ENCODE measurements around the gene SESN3.

Gene SESN3

GRCh38 chr11:95170294-95170693 is 60.7 kb downstream of the SESN3 start:
- ChIA-PET POLR2A (no interaction called here), CTCF (no interaction called here)
- H3K27ac ChIP-seq (ENCODE audit: extremely low read depth, low read depth, low read length) = no peak overlapping the region
- no peak overlapping the region for H3K4me3 ChIP-seq (ENCODE audit: low read depth, low read length)
- no peaks in the 10 kb centered on the region for H3K9me3 ChIP-seq (ENCODE audit: control insufficient read depth, insufficient read depth, low read depth, low read length)
- H3K4me1 ChIP-seq (ENCODE audit: control insufficient read depth, insufficient read depth, low read length) = no peaks in the 10 kb centered on the region
- peaks cover 3 to 38% of the 10 kb centered on the region in 2 experiments; a peak in 2 of 3 replicates for H3K36me3 ChIP-seq (ENCODE audit: control insufficient read depth in 2 of 2, insufficient read depth in 1 of 2, low read length in 2 of 2)
- TF ChIP-seq RBAK (tag by site-specific recombination; IDR thresholded peaks at IDR 0.05) (no peak), ZBTB21 (tag by site-specific recombination; IDR thresholded peaks at IDR 0.05) (no peak), ZNF169 (tag by site-specific recombination; IDR thresholded peaks at IDR 0.05) (no peak), ZNF302 (tag by site-specific recombination; IDR thresholded peaks at IDR 0.05; ENCODE audit: low read depth) (no peak), IKZF3 (tag by site-specific recombination; IDR thresholded peaks at IDR 0.05) (no peak), ZNF433 (tag by site-specific recombination; IDR thresholded peaks at IDR 0.05; ENCODE audit: low read depth) (no peak), ZNF23 (tag by site-specific recombination; IDR thresholded peaks at IDR 0.05; ENCODE audit: borderline replicate concordance) (no peak), ZNF701 (tag by site-specific recombination; IDR thresholded peaks at IDR 0.05) (no peak), ZNF423 (tag by site-specific recombination; IDR thresholded peaks at IDR 0.05) (no peak), ZNF133 (tag by site-specific recombination; IDR thresholded peaks at IDR 0.05) (no peak), KLF16 (tag by site-specific recombination; IDR thresholded peaks at IDR 0.05) (no peak), ZNF658 (tag by site-specific recombination; IDR thresholded peaks at IDR 0.05) (no peak), ZNF157 (tag by site-specific recombination; IDR thresholded peaks at IDR 0.05) (no peak), ZNF621 (tag by site-specific recombination; IDR thresholded peaks at IDR 0.05) (no peak), ZNF248 (tag by site-specific recombination; IDR thresholded peaks at IDR 0.05) (no peak), ZNF777 (tag by site-specific recombination; IDR thresholded peaks at IDR 0.05; ENCODE audit: borderline replicate concordance) (no peak), ZBTB1 (tag by site-specific recombination; IDR thresholded peaks at IDR 0.05) (no peak), ZNF2 (tag by site-specific recombination; IDR thresholded peaks at IDR 0.05) (no peak), BCL11B (tag by site-specific recombination; IDR thresholded peaks at IDR 0.05; ENCODE audit: low read depth) (no peak), ZNF596 (tag by site-specific recombination; IDR thresholded peaks at IDR 0.05) (no peak)

GRCh38 chr11:95166781-95167180 is 64.2 kb downstream of the SESN3 start:
- Histone ChIP-seq H3K36me3 (ENCODE audit: control insufficient read depth in 2 of 2, insufficient read depth in 1 of 2, low read length in 2 of 2) (peaks cover 0 to 14% of the 10 kb centered on the region in 2 experiments; a peak in 1 of 3 replicates), H3K4me1 (ENCODE audit: control insufficient read depth, insufficient read depth, low read length) (no peaks in the 10 kb centered on the region), H3K27ac (ENCODE audit: extremely low read depth, low read depth, low read length) (no peak overlapping the region), H3K4me3 (ENCODE audit: low read depth, low read length) (no peak overlapping the region), H3K9me3 (ENCODE audit: control insufficient read depth, insufficient read depth, low read depth, low read length) (no peaks in the 10 kb centered on the region)
- no peak for TF ChIP-seq EGR2 (tag by site-specific recombination; IDR thresholded peaks at IDR 0.05; ENCODE audit: low read depth)
- TF ChIP-seq ZNF112 (tag by site-specific recombination; IDR thresholded peaks at IDR 0.05) = no peak
- TF ChIP-seq KLF17 (tag by site-specific recombination; IDR thresholded peaks at IDR 0.05) = no peak
- TF ChIP-seq ZNF433 (tag by site-specific recombination; IDR thresholded peaks at IDR 0.05; ENCODE audit: low read depth) = no peak
- TF ChIP-seq ZNF211 (tag by site-specific recombination; IDR thresholded peaks at IDR 0.05; ENCODE audit: low read depth) = no peak
- no peak for TF ChIP-seq SP3 (tag by site-specific recombination; IDR thresholded peaks at IDR 0.05)
- no peak for TF ChIP-seq ZNF701 (tag by site-specific recombination; IDR thresholded peaks at IDR 0.05)
- no peak for TF ChIP-seq ZNF324 (tag by site-specific recombination; IDR thresholded peaks at IDR 0.05)
- TF ChIP-seq ZNF292 (tag by site-specific recombination; IDR thresholded peaks at IDR 0.05; ENCODE audit: borderline replicate concordance, low read depth) = no peak
- TF ChIP-seq OVOL3 (tag by site-specific recombination; IDR thresholded peaks at IDR 0.05) = no peak
- TF ChIP-seq ZFP69B (tag by site-specific recombination; IDR thresholded peaks at IDR 0.05) = no peak
- CTCF ChIA-PET = no interaction called here
- POLR2A ChIA-PET = no interaction called here

Measured in HEK293 (cell line).